ENCODE data around the gene PIH1D1. TPM values are rescaled to one million over a fixed set of nuclear protein-coding genes. Genes with fewer than 3 reads are reported as not detected.
"Not testable (repeated sequence)": the region's sequence is repeated elsewhere in the genome, so short reads cannot be mapped to it uniquely, and the experiment has no call there.

The PIH1D1 gene
- total RNA-seq, 1 donor from 2014 or later: 78.8 TPM

GRCh38 chr19:49474542-49474924 is 22.9 kb upstream of the PIH1D1 start:
- no peaks in the 10 kb centered on the region for H3K36me3 Mint-ChIP-seq (ENCODE audit: low read depth, unreplicated experiment)
- H3K9me3 Mint-ChIP-seq (ENCODE audit: unreplicated experiment): no peaks in the 10 kb centered on the region
- H3K4me3 Mint-ChIP-seq (ENCODE audit: unreplicated experiment): no peak overlapping the region
- DNase-seq (ENCODE audit: low spot score): no peak
- H3K4me1 Mint-ChIP-seq (ENCODE audit: unreplicated experiment): peaks cover 5% of the 10 kb centered on the region
- no peak for TF ChIP-seq CTCF (IDR thresholded peaks at IDR 0.05; ENCODE audit: unreplicated experiment)
- peaks cover 2% of the 10 kb centered on the region for H3K27me3 Mint-ChIP-seq (ENCODE audit: unreplicated experiment)
- no peak overlapping the region for H3K27ac Mint-ChIP-seq (ENCODE audit: unreplicated experiment)

- Mint-ChIP-seq H3K27me3 (ENCODE audit: unreplicated experiment) (peaks cover 2% of the 10 kb centered on the region), H3K36me3 (ENCODE audit: low read depth, unreplicated experiment) (no peaks in the 10 kb centered on the region), H3K4me3 (ENCODE audit: unreplicated experiment) (no peak within 1 kb of the TSS), H3K4me1 (ENCODE audit: unreplicated experiment) (peaks cover 5% of the 10 kb centered on the region), H3K27ac (ENCODE audit: unreplicated experiment) (peak within 1 kb of the TSS; percentile 26), H3K9me3 (ENCODE audit: unreplicated experiment) (no peaks in the 10 kb centered on the region)
- TF ChIP-seq CTCF (IDR thresholded peaks at IDR 0.05; ENCODE audit: unreplicated experiment): peak; percentile 99
- DNase-seq (ENCODE audit: low spot score): peak; percentile 66
These were observed 22.4 kb upstream of the PIH1D1 start, which contains the start of gene FLT3LG for GRCh38 chr19:49473868-49474541. TSS of gene FLT3LG (plus strand) at chr19:49474215. CDS start at chr19:49474640, 425 bp downstream.

GRCh38 chr19:49473501-49473867 is 21.9 kb upstream of the PIH1D1 start:
- not testable (repeated sequence) for H3K27me3 Mint-ChIP-seq (ENCODE audit: unreplicated experiment); H3K9me3 Mint-ChIP-seq (ENCODE audit: unreplicated experiment)

GRCh38 chr19:49472936-49473335 is 21.3 kb upstream of the PIH1D1 start:
- Mint-ChIP-seq H3K9me3 (ENCODE audit: unreplicated experiment) (no peaks in the 10 kb centered on the region), H3K27me3 (ENCODE audit: unreplicated experiment) (peaks cover 2% of the 10 kb centered on the region), H3K36me3 (ENCODE audit: low read depth, unreplicated experiment) (no peaks in the 10 kb centered on the region), H3K4me1 (ENCODE audit: unreplicated experiment) (peaks cover 5% of the 10 kb centered on the region), H3K27ac (ENCODE audit: unreplicated experiment) (peak overlapping the region; percentile 26), H3K4me3 (ENCODE audit: unreplicated experiment) (no peak overlapping the region)
- DNase-seq (ENCODE audit: low spot score): no peak
- TF ChIP-seq CTCF (IDR thresholded peaks at IDR 0.05; ENCODE audit: unreplicated experiment): no peak

More at GRCh38 chr19:49473501-49473867, 21.9 kb upstream of the PIH1D1 start:
- H3K27ac Mint-ChIP-seq (ENCODE audit: unreplicated experiment): peak overlapping the region; percentile 26
- H3K4me3 Mint-ChIP-seq (ENCODE audit: unreplicated experiment); DNase-seq (ENCODE audit: low spot score); H3K36me3 Mint-ChIP-seq (ENCODE audit: low read depth, unreplicated experiment); H3K4me1 Mint-ChIP-seq (ENCODE audit: unreplicated experiment): not testable (repeated sequence)

- no peak for TF ChIP-seq CTCF (IDR thresholded peaks at IDR 0.05; ENCODE audit: unreplicated experiment)
- Mint-ChIP-seq H3K36me3 (ENCODE audit: low read depth, unreplicated experiment) (no peaks in the 10 kb centered on the region), H3K4me3 (ENCODE audit: unreplicated experiment) (no peak overlapping the region), H3K4me1 (ENCODE audit: unreplicated experiment) (peaks cover 5% of the 10 kb centered on the region), H3K9me3 (ENCODE audit: unreplicated experiment) (no peaks in the 10 kb centered on the region), H3K27me3 (ENCODE audit: unreplicated experiment) (peaks cover 4% of the 10 kb centered on the region), H3K27ac (ENCODE audit: unreplicated experiment) (no peak overlapping the region)
- DNase-seq (ENCODE audit: low spot score): no peak
These were observed 19.0 kb upstream of the PIH1D1 start for GRCh38 chr19:49470615-49470978.
